HTR-8/SVneo (cell line): ENCODE results near the gene SIGLEC7.
A peak's percentile ranks its signal among the peaks of the same experiment; 100 is the strongest.

Experiments
- DNase-seq: peaks from one replicate; pipeline ENCODE4 v3.0.0; 2011; ENCODE audit warnings: low spot score, mixed read lengths; ENCODE audit not compliant: insufficient read length
- FAIRE-seq: peaks from 2 replicates; lab custom pipeline; 2011; peaks lifted over from hg19 to GRCh38; lab: Jason Lieb, UNC

Gene SIGLEC7

DNA sequence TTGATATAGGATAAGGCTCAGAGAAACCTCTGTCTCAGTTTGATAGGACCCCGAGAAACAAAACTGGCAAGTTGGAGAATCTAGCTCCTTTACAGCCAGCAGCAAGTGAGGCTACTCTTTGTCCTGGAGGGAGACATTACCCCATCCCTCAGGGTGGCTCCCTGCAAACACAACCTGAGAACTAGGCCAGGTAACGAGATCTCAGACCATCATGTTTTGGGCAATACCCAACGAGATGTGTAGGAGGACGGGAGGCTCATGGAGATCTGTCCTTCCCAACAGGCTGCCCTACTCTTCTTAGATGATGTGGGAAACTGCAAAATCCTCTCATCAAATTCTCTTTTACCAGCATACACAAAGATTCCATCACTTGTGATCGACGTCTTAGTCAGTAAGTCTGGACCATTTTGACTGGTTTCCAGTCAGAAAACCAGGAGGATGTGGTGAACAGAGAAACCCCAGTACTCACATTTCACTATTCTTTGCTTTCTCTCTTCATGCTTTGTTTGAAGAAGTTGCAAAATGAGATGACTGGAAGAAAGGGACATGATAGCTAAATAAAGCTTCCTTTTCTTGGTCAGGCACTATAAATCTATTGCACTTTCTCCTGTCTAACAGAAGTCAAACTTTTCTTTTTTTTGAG lies 27.9 kb upstream of the SIGLEC7 start:
- DNase-seq (no peak), FAIRE-seq (no peak)

DNA sequence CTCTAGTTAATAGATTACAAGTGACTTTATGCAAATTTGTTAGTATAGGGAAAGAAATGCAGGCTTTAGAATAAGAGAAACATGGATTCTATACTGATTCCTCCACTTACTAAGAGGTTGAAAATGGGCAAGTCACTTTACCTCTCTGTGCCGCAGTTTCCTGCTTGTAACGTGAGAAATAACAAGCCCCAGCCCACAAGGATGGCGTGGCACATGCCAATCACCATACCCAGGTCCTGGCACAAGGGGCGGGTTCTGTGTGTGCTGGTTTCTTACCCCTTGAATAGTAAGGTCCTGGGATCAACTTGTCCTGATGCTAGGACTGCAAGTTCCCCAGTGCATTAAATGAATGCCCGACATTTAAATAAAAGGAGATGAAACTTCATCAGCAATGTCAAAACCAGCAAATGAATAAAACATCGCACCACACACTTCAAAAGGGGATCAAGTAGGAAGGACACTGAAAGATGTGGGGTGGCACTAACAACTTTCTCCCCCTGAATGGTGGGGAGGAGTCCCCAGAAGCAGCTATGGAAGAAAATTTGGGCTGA lies 25.3 kb upstream of the SIGLEC7 start:
- FAIRE-seq: no peak
- DNase-seq: no peak

DNA sequence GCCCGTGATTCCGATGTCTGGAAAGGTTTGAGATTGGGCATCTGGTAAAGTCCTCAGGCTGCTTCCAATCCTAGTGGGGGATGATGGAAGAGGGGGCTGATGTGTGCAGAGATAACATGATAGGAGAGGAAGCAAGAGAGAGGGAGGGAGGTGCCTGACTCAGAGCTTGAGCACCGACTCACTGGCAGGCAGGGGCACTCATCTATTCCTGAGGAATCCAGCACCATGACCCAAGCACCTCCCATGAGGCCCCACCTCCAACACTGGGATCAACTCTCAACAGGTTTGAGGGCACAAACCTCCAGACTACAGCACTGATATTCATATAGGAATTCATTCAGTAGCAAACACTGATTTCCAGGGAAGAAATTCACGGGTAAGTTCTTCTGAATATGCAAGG lies 23.0 kb upstream of the SIGLEC7 start:
- FAIRE-seq (no peak), DNase-seq (no peak)

DNA sequence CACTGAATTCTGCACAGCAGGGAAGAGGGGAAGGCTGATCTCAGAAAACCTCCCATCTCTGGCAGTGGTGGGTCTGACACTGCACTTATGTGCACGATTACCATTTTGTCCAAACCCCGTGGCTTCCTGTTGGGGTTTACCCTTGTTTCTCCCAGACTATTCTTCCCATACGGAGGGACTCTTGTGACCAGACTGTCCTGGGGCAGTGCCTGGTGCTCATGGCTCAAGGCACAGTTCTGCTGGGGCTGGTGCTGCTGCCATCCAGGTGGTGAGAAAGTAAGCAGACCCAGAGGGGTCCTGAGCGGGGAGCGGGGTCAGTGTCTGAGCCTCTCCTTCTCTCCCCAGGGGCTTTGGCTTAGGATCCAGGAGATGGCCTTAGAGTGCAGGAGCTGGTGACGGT lies 22.5 kb upstream of the SIGLEC7 start:
- FAIRE-seq: no peak
- DNase-seq: no peak

DNA sequence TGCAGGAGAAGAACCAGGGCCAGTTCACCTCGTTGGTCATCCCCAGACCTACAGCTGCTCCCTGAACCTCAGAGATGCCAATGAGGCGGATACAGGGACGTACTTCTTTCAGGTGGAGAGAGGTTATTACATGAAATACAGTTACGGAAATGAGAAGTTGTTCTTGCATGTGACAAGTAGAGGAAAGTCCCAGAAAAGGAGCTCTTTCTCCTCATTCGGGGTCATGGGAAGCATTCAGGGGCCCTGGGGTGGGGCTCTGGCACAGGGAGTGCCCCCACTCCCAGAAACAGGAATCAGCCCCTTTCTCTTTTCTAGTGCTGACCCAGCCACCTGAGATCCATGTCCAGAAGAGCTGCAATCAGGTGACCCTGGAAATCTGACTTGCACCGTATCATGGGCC lies 21.9 kb upstream of the SIGLEC7 start:
- no peak for FAIRE-seq
- DNase-seq: no peak

DNA sequence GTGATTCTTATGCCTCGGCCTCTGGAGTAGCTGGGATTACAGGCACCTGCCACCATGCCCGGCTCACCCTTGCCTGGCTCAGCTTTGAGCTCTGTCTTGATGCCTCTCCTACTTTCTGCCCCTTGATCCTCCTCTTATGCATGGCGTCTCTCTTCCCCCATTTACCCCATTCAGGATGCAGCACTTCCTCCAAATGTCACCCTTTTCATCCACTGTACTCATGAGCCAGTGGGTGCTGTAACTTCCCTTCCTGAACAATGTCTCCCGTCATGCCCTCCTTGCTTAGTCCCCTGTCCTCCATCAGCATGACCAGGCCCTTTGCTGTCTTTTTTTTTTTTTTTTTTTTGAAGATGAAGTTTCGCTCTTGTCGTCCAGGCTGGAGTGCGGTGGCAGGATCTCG lies 20.8 kb upstream of the SIGLEC7 start:
- DNase-seq: no peak
- no peak for FAIRE-seq

DNA sequence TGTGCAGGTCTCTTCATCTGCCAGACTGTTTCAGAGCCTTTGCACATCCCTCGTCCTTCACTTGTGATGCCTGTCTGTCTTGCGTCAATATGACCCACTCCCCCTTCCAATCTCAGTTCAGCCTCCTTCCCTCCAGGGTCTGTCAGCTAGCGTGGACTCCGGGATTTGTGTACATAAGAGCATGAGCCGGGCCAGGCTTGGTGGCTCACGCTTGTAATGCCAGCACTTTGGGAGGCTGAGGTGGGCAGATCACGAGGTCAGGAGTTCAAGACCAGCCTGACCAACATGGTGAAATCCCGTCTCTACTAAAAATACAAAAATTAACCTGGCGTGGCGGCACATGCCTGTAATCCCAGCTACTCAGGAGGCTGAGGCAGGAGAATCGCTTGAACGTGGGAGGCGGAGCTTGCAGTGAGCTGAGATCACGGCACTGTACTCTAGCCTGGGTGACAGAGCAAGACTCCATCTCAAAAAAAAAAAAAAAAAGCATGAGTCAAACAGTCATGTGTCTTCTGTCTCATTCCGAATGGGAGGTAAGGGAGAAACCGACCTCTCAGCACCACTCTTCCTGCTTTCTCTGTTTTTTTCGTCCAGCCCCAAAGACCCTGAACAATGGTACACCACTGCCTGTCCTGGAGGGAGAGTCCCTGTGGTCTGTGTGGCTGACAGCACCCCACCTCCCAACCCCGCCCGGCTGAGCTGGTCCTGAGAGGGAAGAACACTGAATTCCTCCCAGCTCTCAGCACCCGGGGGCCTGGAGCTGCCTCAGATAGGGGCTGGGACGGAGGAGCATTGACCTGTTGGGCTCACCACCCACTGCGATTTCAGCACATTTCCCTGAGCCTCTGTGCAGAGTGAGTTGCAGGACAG lies 19.8 kb upstream of the SIGLEC7 start:
- DNase-seq: no peak
- no peak for FAIRE-seq

DNA sequence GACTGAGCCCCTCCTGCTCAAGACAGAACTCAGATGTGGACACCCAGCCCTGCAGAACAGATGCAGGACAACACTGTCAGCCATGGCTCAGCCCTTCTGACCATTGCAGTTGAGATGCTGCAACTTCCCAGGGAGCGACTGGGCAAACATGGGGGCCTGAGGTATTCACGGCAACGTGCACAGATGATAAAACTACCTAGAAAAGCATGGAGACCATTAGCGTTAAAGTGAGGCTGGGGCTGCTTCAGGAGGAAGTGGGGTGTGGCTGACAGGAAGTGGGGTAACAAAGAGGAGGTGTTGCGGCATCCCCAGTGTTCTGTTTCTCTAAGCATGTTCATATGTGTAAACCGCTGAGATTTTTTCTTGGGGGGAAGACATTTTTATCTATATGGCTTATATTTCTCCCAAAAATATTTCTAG lies 18.7 kb upstream of the SIGLEC7 start:
- DNase-seq: no peak
- no peak for FAIRE-seq

DNA sequence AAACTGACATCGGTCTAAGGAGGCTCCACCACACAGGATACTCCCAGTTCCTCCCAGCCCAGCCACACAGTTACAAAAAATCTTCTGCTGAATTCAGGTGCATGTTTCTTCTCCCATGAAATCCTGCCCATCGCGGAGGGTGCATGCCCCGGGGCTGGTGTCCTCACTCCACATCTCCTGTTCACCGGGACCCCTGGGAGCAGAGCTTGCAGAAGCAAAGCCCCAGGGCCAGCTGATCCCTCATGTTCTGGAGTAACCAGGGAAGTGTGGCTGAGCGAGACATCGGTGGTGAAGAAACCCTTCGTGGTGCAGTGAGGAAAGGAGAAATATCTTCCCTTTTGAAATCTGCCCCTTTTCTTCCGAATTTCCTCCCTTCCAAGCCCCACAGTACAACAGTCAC lies 18.3 kb upstream of the SIGLEC7 start:
- DNase-seq (no peak), FAIRE-seq (no peak)

DNA sequence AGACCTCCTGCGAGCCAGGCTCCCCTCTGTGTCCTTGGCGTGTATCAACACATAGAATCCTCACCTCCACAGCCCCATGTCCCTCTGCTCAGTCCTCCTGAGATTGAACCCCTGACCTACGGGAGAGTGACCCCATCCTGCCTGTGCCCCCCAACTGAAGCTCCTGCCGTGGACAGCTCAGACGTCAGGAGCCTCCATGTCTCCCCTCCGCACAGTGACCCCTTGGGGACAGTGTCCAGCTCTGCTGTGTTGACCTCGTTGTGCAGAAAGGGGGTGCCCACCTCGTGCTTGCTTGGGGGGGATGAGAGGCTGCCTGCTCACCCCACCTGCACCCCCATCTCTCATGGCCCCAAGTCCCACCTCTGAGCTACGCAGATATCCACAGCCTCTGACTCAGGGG lies 17.9 kb upstream of the SIGLEC7 start:
- DNase-seq (no peak), FAIRE-seq (no peak)

DNA sequence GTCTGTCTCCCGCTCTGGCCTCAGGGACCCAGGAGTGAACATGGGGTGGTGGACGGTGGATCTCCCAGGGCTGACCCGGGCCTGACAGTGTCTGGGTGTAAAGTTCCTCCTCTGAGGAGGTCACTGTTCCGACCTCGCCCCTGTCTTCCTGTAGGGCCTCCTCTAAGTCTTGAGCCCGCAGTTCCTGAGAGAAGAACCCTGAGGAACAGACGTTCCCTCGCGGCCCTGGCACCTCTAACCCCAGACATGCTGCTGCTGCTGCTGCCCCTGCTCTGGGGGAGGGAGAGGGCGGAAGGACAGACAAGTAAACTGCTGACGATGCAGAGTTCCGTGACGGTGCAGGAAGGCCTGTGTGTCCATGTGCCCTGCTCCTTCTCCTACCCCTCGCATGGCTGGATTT lies 17.4 kb upstream of the SIGLEC7 start, which contains the start of gene SIGLEC9:
Gene SIGLEC9, plus strand, starts transcription at position 178 of the 400 bp plus-strand sequence. Its CDS starts 69 bp downstream, at position 247.
- FAIRE-seq: no peak
- no peak for DNase-seq

DNA sequence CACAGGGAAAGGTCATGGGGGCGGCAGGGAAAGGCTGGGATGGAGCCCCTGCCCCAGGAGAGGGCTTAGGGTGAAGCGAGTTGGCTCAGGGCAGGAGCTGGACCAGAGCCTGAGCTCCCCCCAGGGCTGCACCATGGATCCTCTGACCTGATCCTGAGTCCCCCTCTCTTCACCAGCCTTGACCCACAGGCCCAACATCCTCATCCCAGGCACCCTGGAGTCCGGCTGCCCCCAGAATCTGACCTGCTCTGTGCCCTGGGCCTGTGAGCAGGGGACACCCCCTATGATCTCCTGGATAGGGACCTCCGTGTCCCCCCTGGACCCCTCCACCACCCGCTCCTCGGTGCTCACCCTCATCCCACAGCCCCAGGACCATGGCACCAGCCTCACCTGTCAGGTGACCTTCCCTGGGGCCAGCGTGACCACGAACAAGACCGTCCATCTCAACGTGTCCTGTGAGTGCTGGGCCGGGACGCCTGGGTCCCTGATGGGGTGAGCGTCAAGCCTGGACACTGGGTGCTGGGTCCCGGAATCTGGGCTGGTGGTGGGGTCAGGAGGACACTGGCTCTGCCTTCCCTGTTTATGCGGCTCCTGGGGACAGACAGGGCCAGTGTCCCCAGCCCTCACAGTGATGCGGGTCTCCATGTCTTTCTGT lies 16.6 kb upstream of the SIGLEC7 start:
- DNase-seq (no peak), FAIRE-seq (no peak)

DNA sequence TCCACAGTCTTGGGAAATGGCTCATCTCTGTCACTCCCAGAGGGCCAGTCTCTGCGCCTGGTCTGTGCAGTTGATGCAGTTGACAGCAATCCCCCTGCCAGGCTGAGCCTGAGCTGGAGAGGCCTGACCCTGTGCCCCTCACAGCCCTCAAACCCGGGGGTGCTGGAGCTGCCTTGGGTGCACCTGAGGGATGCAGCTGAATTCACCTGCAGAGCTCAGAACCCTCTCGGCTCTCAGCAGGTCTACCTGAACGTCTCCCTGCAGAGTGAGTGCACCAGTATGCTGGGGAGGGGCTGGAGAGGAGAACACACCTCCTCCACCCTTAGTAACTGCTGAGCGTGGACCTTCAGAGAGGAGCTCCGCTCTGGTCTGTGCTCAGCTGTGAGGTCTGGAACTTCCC lies 15.1 kb upstream of the SIGLEC7 start:
- DNase-seq (no peak), FAIRE-seq (no peak)

DNA sequence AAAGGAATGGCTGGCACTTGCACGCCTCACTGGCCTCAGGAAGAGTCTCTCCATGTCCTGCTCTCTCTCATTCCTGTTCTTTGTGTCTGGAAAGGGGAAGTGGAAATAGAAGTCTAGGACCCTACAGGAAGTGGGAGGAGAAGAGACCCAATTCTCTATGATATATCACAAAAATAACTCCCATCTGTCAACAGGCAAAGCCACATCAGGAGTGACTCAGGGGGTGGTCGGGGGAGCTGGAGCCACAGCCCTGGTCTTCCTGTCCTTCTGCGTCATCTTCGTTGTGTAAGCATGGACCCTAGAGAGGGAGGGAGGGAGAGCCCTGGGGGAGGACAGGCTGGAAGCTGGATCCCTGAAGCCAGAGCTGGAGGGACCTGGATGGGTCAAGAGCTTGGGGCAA lies 14.3 kb upstream of the SIGLEC7 start:
- DNase-seq: peak; percentile 32
- FAIRE-seq: no peak

DNA sequence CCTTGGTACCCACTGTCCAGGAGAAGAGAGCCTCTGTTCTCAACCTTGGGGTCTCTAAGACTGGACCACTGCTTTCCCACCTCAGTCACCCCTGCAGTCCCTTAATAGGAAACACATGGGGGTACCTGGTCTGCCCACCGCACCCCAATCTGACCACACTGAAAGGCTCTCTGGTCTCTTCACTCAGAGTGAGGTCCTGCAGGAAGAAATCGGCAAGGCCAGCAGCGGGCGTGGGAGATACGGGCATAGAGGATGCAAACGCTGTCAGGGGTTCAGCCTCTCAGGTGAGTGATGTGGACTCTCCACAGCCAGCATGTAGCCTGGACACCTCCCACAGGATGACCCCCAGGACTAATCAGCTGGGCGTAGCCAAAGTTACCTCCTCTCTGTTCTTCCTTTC lies 13.9 kb upstream of the SIGLEC7 start:
- DNase-seq (no peak), FAIRE-seq (no peak)

DNA sequence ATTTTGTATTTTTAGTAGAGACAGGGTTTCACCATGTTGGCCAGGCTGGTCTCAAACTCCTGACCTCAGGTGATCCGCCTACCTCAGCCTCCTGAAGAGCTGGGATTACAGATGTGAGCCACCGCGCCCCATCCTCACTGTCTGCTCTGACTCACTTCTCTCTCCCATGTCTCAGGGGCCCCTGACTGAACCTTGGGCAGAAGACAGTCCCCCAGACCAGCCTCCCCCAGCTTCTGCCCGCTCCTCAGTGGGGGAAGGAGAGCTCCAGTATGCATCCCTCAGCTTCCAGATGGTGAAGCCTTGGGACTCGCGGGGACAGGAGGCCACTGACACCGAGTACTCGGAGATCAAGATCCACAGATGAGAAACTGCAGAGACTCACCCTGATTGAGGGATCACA lies 12.4 kb upstream of the SIGLEC7 start:
- no peak for FAIRE-seq
- no peak for DNase-seq

DNA sequence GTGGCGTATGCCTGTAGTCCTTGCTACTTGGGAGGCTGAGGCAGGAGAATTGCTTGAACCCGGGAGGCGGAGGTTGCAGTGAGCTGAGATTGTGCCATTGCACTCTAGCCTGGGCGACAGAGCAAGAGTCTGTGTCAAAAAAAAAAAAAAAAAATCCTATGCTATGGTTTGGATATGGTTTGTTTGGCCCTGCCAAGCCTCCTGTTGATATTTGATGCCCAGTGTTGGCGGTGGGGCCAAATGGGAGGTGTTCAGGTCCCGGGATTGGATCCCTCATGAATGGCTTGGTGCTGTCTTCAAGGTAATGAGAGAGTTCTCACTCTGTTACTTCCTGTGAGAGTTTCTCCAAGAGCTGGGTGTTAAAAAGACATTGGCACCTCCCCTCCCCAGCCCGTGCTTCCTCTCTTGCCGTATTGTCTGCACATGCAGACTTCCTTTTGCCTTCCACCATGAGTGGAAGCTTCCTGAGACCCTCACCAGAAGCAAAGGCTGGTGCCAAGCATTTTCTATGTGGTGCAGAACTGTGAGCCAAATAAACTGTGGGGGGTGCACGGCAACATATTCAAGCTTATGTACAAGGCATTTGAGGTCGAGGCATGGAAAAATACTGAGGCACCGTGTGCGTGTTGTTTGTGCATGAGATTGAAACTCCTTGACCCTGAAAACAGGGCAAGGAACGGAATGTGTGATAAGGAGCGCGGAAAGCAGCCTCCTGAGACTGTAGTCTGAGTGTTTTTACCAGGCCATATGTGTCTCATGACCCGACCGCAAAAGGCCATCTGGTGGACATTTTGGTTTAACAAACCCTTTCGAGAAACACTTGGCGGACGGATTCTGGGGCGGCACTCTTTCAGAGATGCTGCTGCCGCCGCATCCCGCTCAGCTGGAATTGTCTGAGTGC lies 10.1 kb upstream of the SIGLEC7 start:
- FAIRE-seq (no peak), DNase-seq (no peak)

DNA sequence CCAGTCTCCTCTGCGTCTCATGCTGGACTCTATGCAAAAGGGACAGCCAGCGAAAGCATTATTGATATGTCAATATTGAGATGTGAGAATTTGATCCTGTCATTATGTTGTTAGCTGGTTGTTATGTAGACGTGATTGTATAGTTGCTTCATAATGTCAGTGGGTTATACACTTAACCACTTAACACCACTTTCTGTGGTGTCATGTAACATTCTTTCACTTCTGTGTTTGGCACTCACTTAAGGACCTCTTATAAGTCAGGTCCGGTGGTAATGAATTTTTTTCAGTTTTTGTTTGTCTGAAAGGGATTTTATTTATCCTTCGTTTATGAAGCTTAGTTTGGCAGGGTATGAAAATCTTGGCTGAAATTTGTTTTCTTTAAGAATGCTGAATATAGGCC lies 7.1 kb upstream of the SIGLEC7 start:
- DNase-seq (no peak), FAIRE-seq (no peak)

DNA sequence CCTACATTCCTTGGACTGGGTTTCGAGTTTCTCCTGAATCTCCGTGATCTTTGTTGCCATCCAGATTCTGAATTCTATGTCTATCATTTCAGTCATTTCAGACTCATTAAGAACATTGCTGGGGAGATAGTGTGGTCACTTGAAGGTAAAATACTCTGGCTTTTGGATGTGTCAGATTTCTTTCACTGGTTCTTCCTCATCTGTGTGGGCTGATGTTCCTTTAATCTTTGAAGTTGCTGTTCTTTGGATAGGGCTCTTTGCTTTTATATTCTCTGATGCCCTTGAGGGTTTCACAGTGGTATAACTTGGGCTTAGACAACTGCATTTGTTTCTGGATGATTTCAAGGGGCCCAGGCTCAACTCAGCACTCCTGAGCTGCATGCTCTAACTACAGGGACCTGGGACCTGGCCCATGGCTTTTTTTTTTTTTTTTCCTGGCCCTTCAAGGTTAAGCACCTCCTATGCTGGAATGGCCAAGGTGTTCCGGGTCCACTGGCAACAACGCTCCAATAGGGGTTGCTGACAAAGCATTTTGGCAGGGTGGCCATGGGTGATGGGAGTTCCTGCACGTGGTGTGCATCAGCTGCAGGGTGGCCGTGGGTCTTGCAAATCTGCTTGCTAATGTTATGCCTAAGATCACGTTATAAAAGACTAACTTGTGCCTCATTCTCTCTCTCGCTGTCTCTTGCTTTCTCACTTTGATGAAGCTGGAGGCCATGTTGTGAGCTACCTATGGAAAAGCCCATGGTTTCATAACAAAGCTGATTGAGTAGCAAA lies 5.9 kb upstream of the SIGLEC7 start:
- DNase-seq (no peak), FAIRE-seq (no peak)
